Small intestine (tissue), 7 donors: ENCODE results near the gene PEMT. TPM values are rescaled to one million over a fixed set of nuclear protein-coding genes. Genes with fewer than 3 reads are reported as not detected.

Experiments
- DNase-seq, 2 donors: peaks; one replicate each; pipeline versions ENCODE4 v3.0.0 to v3.0.0-alpha.2; 2013
- FAIRE-seq: peaks from 2 replicates; lab custom pipeline; 2012; peaks lifted over from hg19 to GRCh38; lab: Jason Lieb, UNC
- H3K27ac ChIP-seq, 3 donors: one replicate each; pipeline ENCODE4 v1.5.1; 2013; ENCODE audit warnings: low read length in 2 of 3, mild to moderate bottlenecking in 2 of 3, control low read depth in 1 of 3, inconsistent platforms in 1 of 3, low read depth in 1 of 3, moderate library complexity in 1 of 3
- H3K27me3 ChIP-seq, 3 donors: one replicate each; pipeline ENCODE4 v1.6.1; 2013; ENCODE audit warnings: low read length in 3 of 3, inconsistent platforms in 1 of 3; ENCODE audit not compliant: control insufficient read depth in 3 of 3, insufficient read depth in 3 of 3
- H3K36me3 ChIP-seq, 3 donors: one replicate each; pipeline ENCODE4 v1.6.1; 2013; ENCODE audit warnings: low read length in 3 of 3, inconsistent platforms in 1 of 3, low read depth in 1 of 3, mild to moderate bottlenecking in 1 of 3, moderate library complexity in 1 of 3; ENCODE audit not compliant: control insufficient read depth in 3 of 3, insufficient read depth in 2 of 3
- H3K4me1 ChIP-seq, 3 donors: one replicate each; pipeline ENCODE4 v1.6.1; 2013; ENCODE audit warnings: low read length in 2 of 3, inconsistent platforms in 1 of 3, low read depth in 1 of 3, mild to moderate bottlenecking in 1 of 3, moderate library complexity in 1 of 3; ENCODE audit not compliant: control insufficient read depth in 3 of 3, insufficient read depth in 2 of 3
- H3K4me3 ChIP-seq, 3 donors: one replicate each; pipeline ENCODE4 v1.5.1; 2013; ENCODE audit warnings: low read length in 3 of 3, control low read depth in 1 of 3, inconsistent platforms in 1 of 3, low read depth in 1 of 3, mild to moderate bottlenecking in 1 of 3, moderate library complexity in 1 of 3
- H3K9me3 ChIP-seq, 2 donors: one replicate each; pipeline ENCODE4 v1.6.1; 2013; ENCODE audit warnings: low read depth in 1 of 2, low read length in 1 of 2; ENCODE audit not compliant: control insufficient read depth in 2 of 2, insufficient read depth in 1 of 2
- WGBS, 3 donors: extraction: QIAGEN DNeasy Blood & Tissue Kit; methylation state at CpG; one replicate each; pipeline ENCODE4 v1.1.7; 2013; 5-methylcytosine and 5-hydroxymethylcytosine counted together
- polyA plus RNA-seq, 4 donors: library from polyadenylated mRNA; stranded (reverse) in 3 of 4; unstranded in 1 of 4; fragments of 200-250 nt in 3 of 4; fragments of 120-200 nt in 1 of 4; gene quantifications; one replicate each; pipeline versions ENCODE4 v1.2.1 to v1.2.3, GENCODE V29; 2013
- donor health status: healthy with polysubstance abuse.
- donor health status: control.
- donor health status: control.
- donor health status: Bipolar disorder and iron deficiency.
- donor health status: healthy.

Gene PEMT
- polyA plus RNA-seq, 4 donors: 23.0 to 42.0 (median 32.8) TPM

DNA sequence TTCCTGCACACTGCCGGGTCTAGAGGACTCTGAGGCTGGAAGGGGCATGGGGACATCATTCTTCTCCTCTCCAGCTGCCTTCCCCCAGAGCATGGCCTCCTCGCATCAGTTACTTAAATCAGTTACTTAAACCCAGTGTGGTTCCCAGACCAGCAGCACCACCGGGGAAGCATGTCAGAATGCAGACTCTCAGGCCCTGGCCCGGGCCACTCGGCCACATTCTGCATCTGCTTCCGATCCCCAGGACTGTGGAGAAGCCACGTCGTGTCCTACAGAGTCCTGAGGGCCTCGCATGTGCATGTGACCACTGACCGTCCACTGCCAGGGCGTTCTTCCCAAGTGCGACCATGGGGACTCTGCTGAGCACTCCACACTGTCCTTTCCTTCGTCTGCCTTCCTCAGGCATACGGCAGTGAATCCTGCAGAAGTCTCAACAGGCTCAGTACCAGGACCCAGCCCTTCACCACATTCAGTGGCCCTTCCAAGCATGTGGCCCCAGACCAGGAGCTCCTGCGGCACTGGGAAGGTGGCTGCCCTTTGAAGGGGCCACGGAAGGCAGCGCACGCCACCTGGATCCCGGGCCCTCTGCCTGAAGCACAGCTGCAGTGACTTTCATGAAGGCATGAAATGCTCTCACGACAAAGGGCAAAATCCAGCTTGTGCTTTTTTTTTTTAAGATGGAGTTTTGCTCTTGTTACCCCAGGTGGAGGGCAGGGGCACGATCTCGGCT lies 48.4 kb downstream of the PEMT start:
- no peak overlapping the region for H3K4me3 ChIP-seq
- H3K9me3 ChIP-seq: no peaks in the 10 kb centered on the region
- FAIRE-seq: no peak
- peaks cover 0 to 47% (median 2%) of the 10 kb centered on the region in 3 donors for H3K4me1 ChIP-seq
- no peaks in the 10 kb centered on the region for H3K27me3 ChIP-seq
- H3K27ac ChIP-seq: no peak overlapping the region
- peaks cover 0 to 15% (median 0%) of the 10 kb centered on the region in 3 donors for H3K36me3 ChIP-seq
- no peak for DNase-seq
- WGBS, 3 donors: 58 to 84% (median 66%) methylated on average over 22 of the region's 22 CpGs

DNA sequence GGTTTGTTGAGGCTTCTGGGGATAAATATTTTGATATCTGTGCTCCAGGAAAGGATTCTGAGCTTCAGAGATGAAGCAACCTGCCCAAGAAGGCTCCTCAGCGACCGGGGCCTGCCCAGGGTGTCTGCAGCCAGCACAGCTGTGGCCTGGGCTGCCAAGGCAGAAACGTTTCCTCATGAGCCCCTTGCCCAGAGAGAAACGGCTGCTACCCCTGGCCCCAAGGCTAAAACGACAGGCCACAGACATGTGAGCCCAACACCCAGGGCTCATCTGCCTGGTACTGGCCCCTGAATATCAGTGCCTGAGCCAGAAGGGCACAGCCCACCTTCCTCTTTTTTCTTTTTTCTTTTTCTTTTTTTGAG lies 49.9 kb downstream of the PEMT start:
- WGBS, 3 donors: 75 to 80% (median 77%) methylated on average over 5 of the region's 5 CpGs
- no peak overlapping the region for H3K4me3 ChIP-seq
- no peak for DNase-seq
- no peak for FAIRE-seq
- peaks cover 0 to 47% (median 2%) of the 10 kb centered on the region in 3 donors for H3K4me1 ChIP-seq
- no peak overlapping the region for H3K27ac ChIP-seq
- peaks cover 0 to 19% (median 0%) of the 10 kb centered on the region in 3 donors for H3K36me3 ChIP-seq
- no peaks in the 10 kb centered on the region for H3K9me3 ChIP-seq
- no peaks in the 10 kb centered on the region for H3K27me3 ChIP-seq

DNA sequence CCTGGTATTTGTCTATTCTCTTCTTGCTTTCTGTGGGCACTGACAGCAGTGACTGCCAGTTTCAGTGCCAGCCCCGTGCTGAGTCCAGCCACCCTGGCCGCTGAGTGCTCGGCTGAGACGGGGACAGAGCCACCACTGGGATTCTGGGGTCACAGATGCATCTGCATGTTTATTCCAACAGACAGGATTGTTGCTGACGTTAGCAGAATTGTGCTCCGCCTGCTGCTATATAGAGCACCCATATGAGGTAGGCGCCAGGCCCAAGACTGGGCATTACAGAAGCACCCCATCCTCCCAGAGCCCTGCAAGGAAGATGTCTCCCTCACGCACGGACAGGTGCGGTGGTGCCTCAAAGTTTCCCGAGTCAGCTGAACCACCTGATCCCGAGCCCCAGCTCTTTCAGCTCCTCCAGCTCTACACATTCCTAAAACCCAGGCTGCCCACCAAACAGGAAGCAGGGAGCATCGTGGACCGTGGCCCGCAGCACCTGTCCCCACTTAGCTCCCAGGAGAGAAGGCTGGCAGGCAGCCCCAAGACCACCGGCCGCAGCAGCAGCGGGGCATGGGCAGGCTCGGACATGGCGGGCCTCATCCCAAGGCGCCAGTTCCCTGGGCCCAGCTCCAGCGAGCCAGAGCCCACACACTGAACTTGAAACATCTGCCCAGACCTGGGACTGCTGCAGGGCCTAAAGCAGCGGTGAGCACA lies 50.4 kb downstream of the PEMT start:
- 81 to 86% (median 84%) methylated on average over 19 to 23 of the region's 23 CpGs for WGBS, 3 donors
- FAIRE-seq (no peak), DNase-seq (no peak)
- H3K9me3 ChIP-seq: no peaks in the 10 kb centered on the region
- H3K36me3 ChIP-seq: peaks cover 0 to 23% (median 0%) of the 10 kb centered on the region in 3 donors
- no peak overlapping the region for H3K27ac ChIP-seq
- H3K27me3 ChIP-seq: no peaks in the 10 kb centered on the region
- no peak overlapping the region for H3K4me3 ChIP-seq
- peaks cover 0 to 46% (median 2%) of the 10 kb centered on the region in 3 donors for H3K4me1 ChIP-seq

DNA sequence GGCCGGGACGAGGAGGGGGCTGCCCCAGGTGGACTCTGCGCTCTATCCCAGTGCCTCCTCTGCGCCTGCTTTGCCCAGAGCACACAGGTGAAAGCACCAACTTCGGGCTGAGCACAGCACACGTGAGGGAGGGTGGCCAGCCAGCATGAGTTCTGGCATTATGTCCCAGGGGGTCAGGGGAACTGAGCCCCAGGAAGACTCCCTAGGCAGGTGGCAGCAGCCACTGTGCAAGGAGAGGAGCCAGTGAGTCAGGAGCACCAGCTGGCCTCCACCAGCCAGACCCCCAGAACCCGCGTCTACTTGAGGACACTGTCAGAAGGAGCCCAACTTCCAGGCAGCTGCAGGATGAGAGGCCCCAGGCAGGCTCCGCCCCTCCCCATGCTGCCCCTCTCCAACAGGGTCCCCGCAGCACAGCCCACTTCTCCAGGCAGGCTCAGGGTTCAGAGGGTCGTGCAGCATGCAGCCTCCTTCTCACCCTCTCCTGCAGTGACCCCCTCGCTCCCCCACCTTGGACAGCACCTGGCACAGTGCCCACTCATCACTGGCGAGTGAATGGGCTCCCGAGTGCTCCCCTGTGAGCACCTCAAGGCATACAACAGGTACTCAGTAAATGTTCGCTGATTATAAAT lies 51.1 kb downstream of the PEMT start:
- Histone ChIP-seq H3K36me3 (peaks cover 0 to 21% (median 0%) of the 10 kb centered on the region in 3 donors), H3K4me3 (no peak overlapping the region), H3K27ac (peak overlapping the region in 1 of 3 donors; percentile 62), H3K4me1 (peaks cover 0 to 47% (median 2%) of the 10 kb centered on the region in 3 donors), H3K9me3 (no peaks in the 10 kb centered on the region), H3K27me3 (no peaks in the 10 kb centered on the region)
- WGBS, 3 donors: 62 to 73% (median 66%) methylated on average over 15 of the region's 15 CpGs
- FAIRE-seq: no peak
- DNase-seq: no peak

DNA sequence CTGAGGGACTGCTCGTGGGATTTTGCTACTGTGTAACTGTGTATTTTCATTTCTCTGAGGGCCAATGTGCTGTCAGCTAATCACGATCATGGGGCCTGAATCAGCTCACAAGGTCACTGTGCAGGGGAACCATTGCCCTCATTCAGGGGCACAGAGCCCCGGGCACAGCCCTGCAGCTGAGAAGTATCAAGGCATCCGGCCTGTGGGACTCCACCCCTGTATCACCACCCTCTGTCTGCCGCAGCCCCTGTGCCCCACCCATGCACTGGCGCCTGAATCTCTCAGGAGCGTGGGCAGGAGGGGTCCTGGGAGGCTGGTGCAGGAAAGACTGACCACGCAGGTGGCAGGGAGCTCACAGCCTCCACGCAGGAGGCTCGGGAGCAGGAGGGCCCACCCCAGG lies 51.9 kb downstream of the PEMT start:
- Histone ChIP-seq H3K4me3 (no peak overlapping the region), H3K4me1 (peaks cover 0 to 47% (median 2%) of the 10 kb centered on the region in 3 donors), H3K36me3 (peaks cover 0 to 18% (median 0%) of the 10 kb centered on the region in 3 donors), H3K9me3 (no peaks in the 10 kb centered on the region), H3K27ac (peak overlapping the region in 1 of 3 donors; percentile 62), H3K27me3 (no peaks in the 10 kb centered on the region)
- DNase-seq (peak; percentile 29 to 31), FAIRE-seq (no peak)
- WGBS, 3 donors: 22 to 65% (median 33%) methylated on average over 10 of the region's 10 CpGs

GRCh38 chr17:17538417-17539391 lies 52.8 kb downstream of the PEMT start:
- DNase-seq (peak; percentile 86 to 89), FAIRE-seq (no peak)
- 18 to 60% (median 35%) methylated on average over 10 of the region's 10 CpGs for WGBS, 3 donors
- no peaks in the 10 kb centered on the region for H3K9me3 ChIP-seq
- H3K4me1 ChIP-seq: peaks cover 0 to 47% (median 0%) of the 10 kb centered on the region in 3 donors
- H3K36me3 ChIP-seq: peaks cover 0 to 15% (median 0%) of the 10 kb centered on the region in 3 donors
- peak overlapping the region in 1 of 3 donors; percentile 64 for H3K27ac ChIP-seq
- no peaks in the 10 kb centered on the region for H3K27me3 ChIP-seq
- no peak overlapping the region for H3K4me3 ChIP-seq

DNA sequence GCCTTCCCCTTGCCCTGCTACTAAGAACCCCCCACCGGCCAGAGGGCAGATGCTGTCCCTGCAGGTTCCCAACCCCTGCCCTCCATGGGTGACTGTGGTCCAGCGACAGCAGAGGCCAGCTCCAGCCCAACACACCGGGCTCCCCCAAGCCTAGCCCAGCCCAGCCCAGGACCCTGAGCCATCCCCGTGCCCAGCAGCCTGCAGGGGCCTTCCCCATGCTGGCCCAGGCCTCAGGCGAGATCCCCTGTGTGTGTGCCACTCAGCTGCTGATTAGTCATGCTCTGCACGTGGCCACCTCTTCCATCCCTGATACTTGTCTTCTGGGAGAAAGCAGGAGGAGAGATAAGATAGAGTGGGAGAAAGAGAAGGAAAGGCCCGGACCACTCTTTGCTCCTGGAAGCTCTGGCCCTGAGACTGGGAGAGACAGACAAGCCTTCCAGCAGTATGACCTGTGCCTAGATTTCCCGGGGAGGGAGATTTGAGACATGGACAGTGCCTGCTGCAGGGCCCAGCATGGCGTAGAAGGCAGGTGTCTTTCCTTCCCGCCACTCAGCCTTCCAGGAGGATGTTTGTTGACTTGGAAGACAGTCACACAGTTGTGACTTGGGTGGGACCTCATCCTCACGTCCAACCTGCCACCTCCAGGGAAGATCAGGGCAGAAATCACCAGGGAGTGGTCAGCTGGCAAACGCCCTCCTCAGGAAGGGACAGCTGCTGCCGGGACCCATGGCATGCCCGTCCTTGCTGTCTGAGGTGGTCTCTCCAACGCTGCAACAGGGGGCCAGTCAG lies 54.0 kb downstream of the PEMT start:
- no peak for FAIRE-seq

More for the DNA sequence above, 54.0 kb downstream of the PEMT start:
- H3K9me3 ChIP-seq: no peaks in the 10 kb centered on the region
- peaks cover 0 to 15% (median 0%) of the 10 kb centered on the region in 3 donors for H3K36me3 ChIP-seq
- DNase-seq: peak; percentile 33 to 58
- H3K27me3 ChIP-seq: no peaks in the 10 kb centered on the region
- peaks cover 0 to 44% (median 0%) of the 10 kb centered on the region in 3 donors for H3K4me1 ChIP-seq
- no peak overlapping the region for H3K4me3 ChIP-seq
- WGBS, 3 donors: 34 to 74% (median 45%) methylated on average over 15 of the region's 15 CpGs
- peak overlapping the region in 1 of 3 donors; percentile 64 for H3K27ac ChIP-seq
